HG03460 (cell line): ENCODE results near the gene ATF2.
A peak's percentile ranks its signal among the peaks of the same experiment; 100 is the strongest.

Experiments
- ATAC-seq: cut with Tn5 transposase; IDR thresholded peaks from one replicate; pipeline ENCODE4 v1.9.1; 2021; ENCODE audit not compliant: unreplicated experiment

Gene ATF2, protein sequence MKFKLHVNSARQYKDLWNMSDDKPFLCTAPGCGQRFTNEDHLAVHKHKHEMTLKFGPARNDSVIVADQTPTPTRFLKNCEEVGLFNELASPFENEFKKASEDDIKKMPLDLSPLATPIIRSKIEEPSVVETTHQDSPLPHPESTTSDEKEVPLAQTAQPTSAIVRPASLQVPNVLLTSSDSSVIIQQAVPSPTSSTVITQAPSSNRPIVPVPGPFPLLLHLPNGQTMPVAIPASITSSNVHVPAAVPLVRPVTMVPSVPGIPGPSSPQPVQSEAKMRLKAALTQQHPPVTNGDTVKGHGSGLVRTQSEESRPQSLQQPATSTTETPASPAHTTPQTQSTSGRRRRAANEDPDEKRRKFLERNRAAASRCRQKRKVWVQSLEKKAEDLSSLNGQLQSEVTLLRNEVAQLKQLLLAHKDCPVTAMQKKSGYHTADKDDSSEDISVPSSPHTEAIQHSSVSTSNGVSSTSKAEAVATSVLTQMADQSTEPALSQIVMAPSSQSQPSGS

DNA sequence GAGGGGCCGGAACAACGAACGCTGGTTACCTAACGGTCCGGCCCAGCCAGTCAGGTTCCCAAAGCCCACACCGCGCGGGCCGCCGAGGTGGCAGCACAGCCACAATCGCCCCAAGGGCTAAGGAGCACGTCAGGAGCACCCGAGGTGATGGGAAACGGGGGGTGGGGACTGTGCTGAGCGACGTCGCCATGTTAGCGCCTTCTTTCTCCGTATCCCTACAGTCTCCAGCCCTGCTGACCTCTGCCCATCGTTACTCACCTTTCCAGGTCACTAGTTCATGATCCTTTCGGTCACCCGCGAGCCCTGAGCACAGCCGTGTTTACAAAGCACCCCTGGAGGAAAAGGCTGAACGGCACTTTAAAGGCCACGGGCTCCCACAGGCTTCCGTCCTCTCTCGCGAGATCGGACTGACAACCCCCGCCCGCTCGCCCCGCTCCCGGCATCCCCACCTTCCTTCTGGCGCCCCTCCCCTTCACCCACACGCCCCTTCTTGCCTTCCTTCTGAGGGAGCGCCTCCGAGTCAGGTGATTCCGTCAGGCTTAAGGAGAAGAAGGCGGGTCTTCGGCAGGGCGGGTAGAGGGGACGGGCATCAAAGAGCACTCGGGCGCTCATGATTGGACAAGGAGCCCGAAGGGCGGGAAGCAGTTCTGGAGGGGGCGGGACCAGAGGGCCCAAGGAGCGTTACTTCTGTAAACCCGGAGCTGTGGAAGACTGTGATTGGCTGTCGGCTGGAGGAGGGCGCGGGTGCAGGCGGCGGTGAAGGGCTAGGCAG, at the start of gene ATF2:
TSS of gene ATF2 (minus strand) at position 412 of the 772 bp plus-strand sequence. CDS start 31,760 bp downstream, outside the sequence.
- peak; percentile 95 for ATAC-seq

DNA sequence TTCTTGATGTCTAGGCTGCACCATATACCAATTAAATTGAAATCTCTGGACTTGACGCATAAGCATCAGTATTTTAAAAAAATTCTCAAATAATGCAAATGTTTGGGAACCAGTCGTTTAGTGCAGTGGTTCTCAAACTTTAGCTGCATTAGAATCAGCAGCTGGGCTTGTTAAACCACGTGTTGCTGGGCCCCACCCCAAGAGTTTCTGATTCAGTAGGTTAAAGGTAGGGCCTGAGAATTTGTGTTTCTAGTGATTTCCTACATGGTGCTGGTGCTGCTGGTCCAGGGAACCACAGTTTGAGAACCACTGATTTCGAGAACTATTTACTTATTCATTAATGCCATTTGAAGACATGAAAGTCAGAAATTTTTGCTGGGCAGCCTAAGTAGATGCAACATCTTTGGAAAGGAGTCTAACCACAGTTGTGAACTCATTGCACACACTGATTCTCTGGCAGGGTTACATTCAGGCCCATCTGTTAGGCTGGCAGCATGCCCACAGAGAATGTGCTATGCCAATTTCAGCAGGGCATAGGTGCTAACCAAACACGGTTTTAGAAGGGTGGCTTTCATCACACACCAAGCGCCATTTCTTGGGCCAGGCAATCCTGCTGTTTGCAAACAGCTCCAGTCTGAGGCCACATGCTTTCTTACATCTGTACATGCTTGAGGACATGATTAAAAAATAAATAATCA, 39.9 kb upstream of the ATF2 start:
- ATAC-seq, result no peak

DNA sequence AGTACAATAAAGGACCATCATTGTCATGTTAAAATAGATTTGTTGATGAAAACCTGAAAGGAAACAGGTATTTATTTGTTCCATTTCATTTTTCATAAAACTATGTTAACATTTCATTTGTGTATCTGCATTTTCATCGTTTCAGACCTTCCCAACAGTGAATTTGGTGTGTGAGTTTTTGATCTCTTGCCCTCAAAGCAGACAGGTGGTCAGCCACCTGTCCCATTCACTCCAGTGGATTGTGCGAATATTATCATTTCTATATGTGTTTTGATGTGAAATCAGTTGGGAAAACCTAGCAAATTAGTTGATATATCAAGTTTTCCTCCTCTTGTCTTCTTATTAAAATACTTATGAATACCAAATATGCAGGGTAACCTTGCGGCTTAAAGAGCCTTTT, 38.9 kb upstream of the ATF2 start:
- no peak for ATAC-seq

DNA sequence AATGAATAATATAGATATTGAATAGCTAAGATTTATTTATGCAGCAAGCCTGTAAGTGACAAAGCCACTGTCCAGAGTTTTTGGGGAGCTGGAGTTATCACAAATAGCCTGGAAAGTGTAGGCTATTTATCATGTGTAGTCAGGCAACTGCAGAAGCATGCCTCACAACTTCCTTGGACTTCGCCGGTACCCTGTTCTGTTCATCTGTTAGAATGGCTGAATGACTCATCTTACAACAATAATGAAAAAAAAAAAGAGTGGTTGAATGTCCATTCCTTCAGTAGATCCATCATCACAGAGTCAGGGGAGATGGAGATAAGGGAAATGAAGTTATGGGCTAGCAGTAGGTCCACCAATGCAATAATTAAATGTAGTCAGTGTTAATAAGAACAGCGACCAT, 37.5 kb upstream of the ATF2 start:
- ATAC-seq, result no peak

DNA sequence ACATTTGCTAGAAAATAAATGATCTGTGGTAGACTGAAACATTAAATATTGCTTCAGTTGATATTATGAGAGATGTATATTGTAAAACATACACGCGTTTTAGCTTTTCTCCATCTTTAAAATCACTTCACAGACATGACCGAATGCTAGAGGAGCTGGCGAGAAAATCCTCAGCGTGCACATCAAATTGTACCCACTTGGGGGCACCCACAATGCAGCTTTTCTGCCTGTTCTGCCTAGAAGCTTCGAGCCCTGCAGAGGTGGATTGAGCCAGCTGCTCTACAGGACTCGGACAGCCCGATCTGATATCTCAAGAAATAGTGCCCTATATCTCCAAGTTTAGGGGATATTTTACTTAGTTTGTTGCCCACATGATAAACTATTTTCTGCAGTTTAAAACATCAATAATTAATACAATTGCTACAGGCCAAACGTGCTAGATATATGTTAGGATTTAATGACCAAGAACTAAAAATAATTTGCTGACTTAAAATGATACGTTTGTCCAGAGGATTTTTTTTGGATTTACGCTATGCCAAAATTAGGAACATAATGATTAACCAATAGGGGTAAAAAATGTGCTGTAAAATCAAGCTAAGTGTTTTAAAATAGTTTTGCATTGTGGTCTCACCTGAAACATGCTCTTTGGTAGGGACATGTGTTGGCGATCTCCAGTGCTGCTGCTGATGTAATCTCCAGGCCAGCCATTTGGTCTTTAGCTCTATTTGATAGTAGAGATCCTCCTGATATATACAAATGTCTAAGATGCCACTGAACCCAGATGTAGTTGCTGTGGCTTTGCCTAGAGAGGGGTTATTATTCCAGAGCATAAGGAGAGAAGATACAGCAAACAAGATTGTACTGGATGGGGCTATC, 35.9 kb upstream of the ATF2 start:
- ATAC-seq, result peak; percentile 74

DNA sequence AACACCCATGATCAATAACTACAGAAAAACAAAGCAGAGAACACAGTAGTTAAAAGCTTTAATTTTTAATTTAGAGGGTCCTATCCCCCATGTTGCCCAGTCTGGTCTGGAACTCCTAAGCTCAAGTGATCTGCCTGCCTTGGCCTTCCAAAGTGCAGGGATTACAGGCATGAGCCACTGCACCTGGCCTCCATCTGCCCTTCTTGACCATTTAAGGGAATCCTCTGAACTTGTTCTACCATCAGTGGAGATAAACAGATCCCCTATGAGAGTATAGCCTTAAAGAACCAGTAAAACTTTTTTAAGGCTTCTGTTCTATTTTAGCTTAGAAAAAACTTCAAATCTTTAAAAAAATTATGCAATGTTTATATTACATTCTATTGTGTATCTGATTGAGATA, 27.0 kb upstream of the ATF2 start:
- ATAC-seq, result no peak

DNA sequence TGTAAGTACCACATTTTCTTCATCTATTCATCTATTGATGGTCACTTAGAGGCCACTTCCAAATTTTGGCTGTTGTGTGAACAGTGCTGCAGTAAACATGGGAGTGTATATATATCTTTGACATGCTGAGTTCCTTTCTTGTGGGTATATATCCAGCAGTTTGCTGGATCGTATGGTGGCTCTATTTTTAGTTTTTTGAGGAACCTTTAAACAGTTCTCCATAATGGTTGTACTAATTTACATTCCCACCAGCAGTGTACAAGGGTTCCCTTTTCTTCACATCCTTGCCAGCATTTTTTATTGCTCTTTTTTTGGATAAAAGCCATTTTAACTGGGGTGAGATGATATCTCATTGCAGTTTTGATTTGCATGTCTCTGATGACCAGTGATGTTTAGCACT, 20.8 kb upstream of the ATF2 start:
- ATAC-seq, result no peak

DNA sequence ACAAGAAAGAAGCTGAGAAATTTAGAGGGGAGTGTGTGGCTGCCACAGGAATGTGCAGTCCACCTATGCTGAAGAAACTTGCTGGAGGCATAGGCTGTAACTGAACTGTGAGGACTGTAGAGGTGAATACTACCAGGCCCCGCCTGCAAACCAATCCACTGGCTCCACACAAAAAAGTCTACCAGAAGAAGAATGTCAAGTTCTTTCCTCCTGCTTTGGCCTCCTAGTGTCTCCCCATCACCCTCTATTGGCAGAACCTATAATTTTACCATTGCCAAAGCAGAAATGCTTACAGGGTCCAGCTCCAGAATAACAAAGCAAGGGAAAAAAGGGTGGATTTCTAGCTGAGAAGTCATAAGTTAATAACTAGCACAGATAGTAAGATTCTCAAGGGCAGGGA, 19.4 kb upstream of the ATF2 start:
- ATAC-seq, result no peak

DNA sequence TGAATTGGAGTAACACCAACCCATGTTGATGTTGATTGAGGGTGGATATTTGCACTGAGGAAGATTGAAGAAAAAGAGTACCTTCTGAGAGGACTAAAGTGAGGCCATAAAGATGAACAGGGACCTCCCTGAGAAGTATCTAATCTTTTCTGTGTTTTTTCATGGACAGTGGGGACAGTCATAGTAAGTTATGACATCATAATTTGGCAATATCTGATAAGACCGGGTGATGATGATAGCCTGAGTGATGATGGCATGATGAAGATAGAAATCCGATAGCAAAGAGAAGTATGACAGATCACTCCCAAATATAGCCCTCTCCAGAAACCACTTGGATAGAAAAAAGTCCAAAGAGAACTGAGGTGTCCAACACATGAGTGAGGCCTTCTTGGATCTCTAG, 15.7 kb upstream of the ATF2 start:
- no peak for ATAC-seq

DNA sequence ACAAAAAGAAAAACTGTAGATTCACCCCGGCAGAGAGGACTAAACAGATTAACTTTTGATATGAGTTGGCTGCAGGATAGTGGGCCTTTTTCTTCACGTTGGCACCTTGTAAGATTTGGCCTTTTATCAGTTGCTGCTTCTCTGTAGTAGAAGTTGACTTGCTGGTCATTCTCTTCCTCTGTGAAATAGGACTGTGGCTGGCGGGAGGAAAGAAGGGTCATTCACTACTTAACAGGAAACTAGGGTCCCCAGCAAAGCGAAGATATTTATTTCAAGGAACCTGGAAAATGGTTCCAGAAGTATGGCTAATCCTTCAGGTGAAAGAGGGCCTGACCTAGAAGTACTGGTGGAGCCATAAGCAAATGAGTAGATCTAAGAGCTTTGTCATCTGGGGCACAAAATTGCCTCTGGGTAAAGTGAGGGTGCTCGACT, 13.9 kb upstream of the ATF2 start:
- peak; percentile 2 for ATAC-seq

DNA sequence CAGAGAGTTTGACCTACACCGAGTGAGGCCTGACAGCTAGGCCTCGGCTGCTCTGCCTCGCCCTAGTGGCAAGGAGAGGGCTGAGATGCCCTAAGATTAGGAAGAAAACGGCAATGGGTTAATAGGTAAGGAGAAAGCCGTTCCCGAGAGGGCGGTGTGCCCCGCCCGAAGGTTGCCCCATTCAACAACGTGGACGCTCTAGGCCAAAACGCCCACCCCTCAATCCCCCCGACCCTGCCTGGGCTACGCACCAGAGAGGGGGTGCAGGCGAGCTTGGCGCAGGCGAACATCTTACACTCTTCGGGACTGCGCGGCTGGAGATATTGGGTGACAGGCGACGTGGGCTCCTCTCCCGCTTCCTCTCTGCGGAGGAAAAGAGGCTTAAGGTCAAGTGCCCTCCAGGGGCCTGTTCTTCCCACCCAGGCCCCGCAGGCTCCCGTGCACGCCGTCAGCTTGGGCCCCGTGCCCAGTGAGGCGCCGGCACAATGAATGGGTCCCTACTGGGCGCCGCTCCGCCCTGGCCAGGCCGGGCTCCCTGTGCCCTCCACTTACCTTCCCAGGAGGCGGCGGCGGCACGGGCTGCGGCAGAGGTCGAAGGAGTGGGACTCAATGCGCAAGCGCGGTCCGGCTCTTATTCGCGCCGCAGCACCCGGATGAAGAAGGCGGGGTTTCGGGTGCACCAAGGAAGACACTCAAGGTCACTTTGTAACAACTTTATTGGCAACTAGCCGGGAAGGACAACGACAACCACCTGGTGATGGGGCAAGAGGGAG, 13.3 kb upstream of the ATF2 start, which contains the start of gene ATP5MC3:
TSS of gene ATP5MC3 (minus strand) at position 607 of the 773 bp plus-strand sequence. CDS start at position 290, 317 bp downstream.
- peak; percentile 91 for ATAC-seq

DNA sequence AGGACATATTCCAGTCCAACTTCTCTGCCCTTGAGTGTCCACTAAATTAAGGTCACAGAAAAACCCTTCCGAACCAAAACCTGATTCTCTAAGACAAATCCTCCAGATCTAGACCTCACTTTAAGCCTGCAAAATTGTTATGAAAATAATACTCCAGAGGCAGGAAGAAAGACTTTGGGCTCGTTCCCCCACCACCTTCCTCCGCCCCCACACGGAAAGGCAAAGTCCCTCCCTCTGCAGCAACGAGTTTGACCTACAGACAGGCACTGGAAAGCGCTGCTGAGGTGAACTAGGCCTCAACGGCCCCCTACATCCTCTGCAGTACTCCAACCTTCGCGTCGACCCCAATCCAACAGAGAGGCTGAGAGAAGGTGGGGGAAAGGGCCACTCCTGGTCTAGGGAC, 12.7 kb upstream of the ATF2 start:
- ATAC-seq, result peak; percentile 47

DNA sequence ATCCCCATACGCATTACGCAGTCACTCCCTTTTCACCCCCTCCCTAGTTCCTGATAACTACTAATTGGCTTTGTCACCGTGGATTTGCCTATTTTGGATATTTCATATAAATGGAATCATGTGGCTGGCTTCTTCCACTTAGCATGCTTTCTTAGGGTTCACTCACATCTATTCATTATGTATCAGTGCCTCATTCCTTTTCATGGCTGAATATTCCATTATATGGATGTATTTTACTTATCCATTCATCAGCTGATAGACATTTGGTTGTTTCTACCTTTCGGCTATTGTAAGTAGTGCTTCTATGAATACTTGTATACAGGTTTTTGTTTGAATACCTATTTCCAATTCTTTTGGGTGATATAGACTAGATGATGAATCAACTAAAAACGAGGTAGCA, 8.6 kb upstream of the ATF2 start:
- ATAC-seq, result no peak

DNA sequence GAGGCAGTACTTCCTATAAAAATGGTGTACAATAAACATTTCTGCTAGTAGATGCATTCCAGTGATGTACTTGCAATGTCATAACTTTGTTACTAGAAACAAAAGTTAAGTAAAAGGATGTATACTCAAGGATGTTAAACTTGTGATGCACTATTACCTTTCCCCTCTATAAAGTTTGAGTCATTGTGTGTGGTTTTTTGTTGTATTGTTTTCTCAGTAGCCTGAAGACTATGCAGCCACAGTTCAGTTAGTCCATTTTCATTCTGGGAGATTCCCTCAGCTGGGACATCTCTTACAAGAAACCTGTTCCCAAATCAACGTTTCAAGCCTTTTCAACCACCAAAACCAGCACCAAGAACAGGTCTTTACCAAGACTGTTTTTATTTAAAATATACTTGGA, 7.9 kb upstream of the ATF2 start:
- ATAC-seq, result no peak

DNA sequence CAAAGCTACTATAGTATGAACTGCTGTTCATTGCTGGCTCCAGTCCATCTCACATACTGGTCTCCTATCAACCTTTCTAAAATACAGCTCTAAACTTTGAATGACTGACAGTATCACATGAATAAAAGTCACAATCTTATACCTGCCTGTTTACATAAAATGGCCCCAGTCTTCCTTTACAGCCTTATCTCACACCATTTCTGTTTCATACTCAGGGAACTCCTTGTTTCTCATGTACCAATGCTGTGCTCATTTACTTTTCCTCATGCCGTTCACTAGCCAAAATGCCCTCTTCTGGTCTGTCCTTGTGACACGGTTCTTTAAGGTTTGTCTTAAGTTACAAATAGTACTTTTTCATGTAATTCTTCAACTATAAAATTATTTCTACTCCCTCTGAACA, 7.3 kb upstream of the ATF2 start:
- no peak for ATAC-seq

DNA sequence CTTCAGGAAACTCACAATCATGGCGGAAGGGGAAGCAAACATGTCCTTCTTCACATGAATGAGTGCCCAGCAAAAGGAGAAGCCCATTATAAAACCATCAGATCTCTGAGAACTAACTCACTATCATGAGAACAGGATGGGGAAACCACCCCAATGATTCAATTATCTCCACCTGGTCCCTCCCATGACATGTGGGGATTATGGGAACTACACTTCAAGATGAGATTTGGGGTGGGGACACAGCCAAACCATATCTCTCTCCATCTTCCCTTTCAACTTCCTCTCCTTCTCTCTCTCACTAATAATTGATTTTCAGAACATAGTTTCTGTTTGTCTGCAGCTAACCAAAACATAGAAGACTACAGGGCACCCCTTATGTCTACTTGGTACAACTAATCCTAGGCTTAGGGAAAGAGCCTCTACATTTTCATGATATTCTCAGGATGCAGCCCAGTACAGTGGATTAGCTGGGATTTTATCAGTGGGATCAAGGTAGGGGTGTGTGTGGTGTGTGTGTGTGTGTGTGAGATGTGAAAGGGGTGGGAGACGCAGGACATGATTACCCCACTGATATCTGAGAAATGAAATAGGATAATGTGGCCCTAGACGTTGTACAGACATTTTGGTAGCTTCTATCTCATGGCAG, 2.8 kb upstream of the ATF2 start:
- ATAC-seq, result no peak

DNA sequence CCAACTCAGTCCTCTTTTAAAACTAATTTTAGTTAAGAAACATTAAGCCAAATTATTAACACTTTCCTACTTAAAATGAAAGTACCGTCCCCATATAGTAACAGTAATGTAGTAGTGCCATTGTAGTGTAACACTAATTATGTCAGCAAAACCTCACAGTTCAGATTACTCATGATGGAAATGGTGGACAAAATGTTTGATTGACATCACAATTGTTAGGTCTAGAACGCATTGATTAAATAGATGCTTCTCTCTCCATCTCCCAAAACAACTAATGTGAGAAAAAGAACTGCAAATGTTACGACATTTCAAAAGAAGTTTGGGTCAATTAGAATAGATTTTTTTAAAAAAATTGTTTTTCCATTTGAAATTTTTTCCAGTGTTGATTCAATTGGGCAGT, 1.2 kb upstream of the ATF2 start:
- no peak for ATAC-seq

DNA sequence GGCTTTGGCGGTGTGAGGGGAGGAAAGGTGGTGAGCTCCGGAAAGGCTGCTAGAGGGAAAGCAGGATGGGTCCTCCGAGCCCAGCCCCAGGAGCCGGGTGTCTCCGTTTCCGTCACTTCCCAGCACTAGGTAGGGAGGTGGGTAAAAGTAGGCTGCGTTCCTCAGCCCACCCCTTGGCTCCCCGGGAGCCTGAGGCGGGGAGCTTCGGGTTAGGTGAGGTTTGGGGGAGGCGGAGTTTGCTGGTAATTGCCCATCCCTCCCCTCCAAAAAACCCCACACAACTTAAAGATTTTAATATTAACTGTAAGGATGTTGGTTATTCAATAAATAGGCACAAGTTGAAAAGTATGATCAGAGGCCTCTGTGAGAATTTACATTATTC, 552 bp upstream of the ATF2 start:
- ATAC-seq, result peak; percentile 27
